ENCODE measurements around the gene NFE2L3. TPM values are rescaled to one million over a fixed set of nuclear protein-coding genes. Genes with fewer than 3 reads are reported as not detected.

NFE2L3 gene
- total and polyA plus RNA-seq, 2 of the 8 experiments (the other 6 are each of a cell fraction or from before 2014, with no cell fraction given): 64.9 to 76.5 TPM

DNA sequence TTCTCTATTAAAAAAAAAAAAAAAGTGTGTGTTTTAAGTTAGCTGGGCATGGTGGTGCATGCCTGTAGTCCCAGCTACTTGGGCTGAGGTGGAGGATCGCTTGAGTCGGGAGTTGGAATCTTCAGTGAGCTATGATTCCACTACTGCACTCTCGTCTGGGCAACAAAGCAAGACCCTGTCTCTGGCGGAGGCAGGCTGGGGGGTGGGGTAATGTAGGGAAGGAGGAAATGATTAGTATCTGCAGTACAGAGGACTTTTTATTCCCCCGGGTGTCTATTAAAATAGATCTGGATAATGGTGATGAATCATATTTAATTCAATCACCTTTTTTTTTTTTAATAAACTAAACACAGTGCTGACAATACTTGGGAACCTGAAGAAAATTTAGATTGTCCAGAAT is 56.0 kb downstream of the NFE2L3 start:
- H2BK15ac ChIP-seq (ENCODE audit: low read length): no peak overlapping the region
- H3K4me1 ChIP-seq (replicated peaks in 1 of 4; ENCODE audit: control insufficient read depth in 3 of 4, insufficient read depth in 4 of 4, low read length in 3 of 4): peaks cover 0 to 6% (median 3%) of the 10 kb centered on the region in 4 experiments; a peak in 3 of 7 replicates
- H3K9me3 ChIP-seq (ENCODE audit: insufficient read depth in 2 of 2, low read depth in 1 of 2, low read length in 1 of 2): no peaks in the 10 kb centered on the region
- H3K4me2 ChIP-seq (ENCODE audit: insufficient read depth in 1 of 2, low read depth in 2 of 2, low read length in 2 of 2): no peak overlapping the region
- no peak overlapping the region for H3K56ac ChIP-seq (replicated peaks; ENCODE audit: insufficient read length, low read depth, low read length)
- ChIA-PET POLR2A (ENCODE audit: partially characterized antibody) (interaction anchor here (0.7 to 17.7 kb wide), 7 partner anchors 11 to 639 kb away, joined by 3 to 442 read pairs (median 5); partner anchors contain the start of genes CBX3 and HNRNPA2B1), CTCF (ENCODE audit: partially characterized antibody) (interaction anchor here (0.8 to 1.9 kb wide), 3 partner anchors 10 to 158 kb away, joined by 4 to 11 read pairs (median 5); no protein-coding TSS in a partner anchor)
- DNase-seq (ENCODE audit: low read depth in 1 of 2, low spot score in 2 of 2) (no peak), FAIRE-seq (no peak)
- no peak overlapping the region for H3K4ac ChIP-seq (replicated peaks; ENCODE audit: insufficient read length, low read depth, low read length)
- H3K79me1 ChIP-seq (ENCODE audit: low read depth, low read length): no peaks in the 10 kb centered on the region
- no peak overlapping the region for H3K27ac ChIP-seq (ENCODE audit: low read depth, low read length)
- H2BK5ac ChIP-seq (ENCODE audit: low read depth, low read length): no peak overlapping the region
- no peak overlapping the region for H3K9ac ChIP-seq (replicated peaks in 1 of 4; ENCODE audit: extremely low read depth in 1 of 4, low read depth in 3 of 4, low read length in 3 of 4)
- H2BK20ac ChIP-seq (ENCODE audit: low read length): no peak overlapping the region
- no peak overlapping the region for H4K8ac ChIP-seq (ENCODE audit: extremely low read depth, insufficient read depth, low read length)
- H3K27me3 ChIP-seq (replicated peaks in 1 of 4; ENCODE audit: control insufficient read depth in 3 of 4, extremely low read depth in 1 of 4, insufficient read depth in 3 of 4, low read length in 3 of 4): no peaks in the 10 kb centered on the region
- peaks cover 26 to 75% of the 10 kb centered on the region in 2 experiments for H3K79me2 ChIP-seq (ENCODE audit: control insufficient read depth in 1 of 2, insufficient read depth in 2 of 2, low read length in 2 of 2)
- no peak overlapping the region for H3K4me3 ChIP-seq (ENCODE audit: extremely low read depth in 1 of 4, insufficient read depth in 2 of 4, low read depth in 3 of 4, low read length in 4 of 4)
- H2BK120ac ChIP-seq (replicated peaks; ENCODE audit: low read depth, low read length): no peak overlapping the region
- H3K23me2 ChIP-seq (ENCODE audit: low read depth, low read length): no peaks in the 10 kb centered on the region
- peaks cover 11 to 16% of the 10 kb centered on the region in 2 experiments for H4K20me1 ChIP-seq (replicated peaks in 1 of 2; ENCODE audit: control insufficient read depth in 1 of 2, insufficient read depth in 2 of 2, low read length in 2 of 2)
- no peak overlapping the region for H3K23ac ChIP-seq (ENCODE audit: insufficient read length)
- no peak overlapping the region for H2BK12ac ChIP-seq (ENCODE audit: low read depth, low read length)
- peaks cover 30 to 76% (median 47%) of the 10 kb centered on the region in 4 experiments for H3K36me3 ChIP-seq (ENCODE audit: control insufficient read depth in 2 of 4, insufficient read depth in 4 of 4, low read length in 3 of 4)
- no peak overlapping the region for H4K5ac ChIP-seq (ENCODE audit: insufficient read length, low read depth, low read length)
- no peak overlapping the region for H3K14ac ChIP-seq (ENCODE audit: insufficient read length)
- H2AK5ac ChIP-seq (ENCODE audit: low read depth, low read length): no peak overlapping the region
- no peak overlapping the region for H3K18ac ChIP-seq (ENCODE audit: extremely low read depth, low read length)
- H4K91ac ChIP-seq (replicated peaks; ENCODE audit: insufficient read length, low read length): no peak overlapping the region
- 93% methylated on average over 5 of the region's 5 CpGs; no CpG with 5 or more reads in 1 of the 2 experiments for WGBS, 2 experiments (ENCODE audit: extremely low coverage in 1 of 2, insufficient coverage in 1 of 2, insufficient read length in 1 of 2, insufficient replicate concordance in 2 of 2, low coverage in 1 of 2, low lambda C conversion rate in 2 of 2, missing lambda C conversion rate in 1 of 2)
- H2AFZ ChIP-seq (ENCODE audit: low read length): no peak overlapping the region
- TF ChIP-seq CBX5 (IDR thresholded peaks at IDR 0.05; ENCODE audit: low read depth, low read length): no peak
- TF ChIP-seq FOSL1 (IDR thresholded peaks at IDR 0.05; ENCODE audit: insufficient read depth, low read depth, low read length): no peak
- TF ChIP-seq ZNF274 (IDR thresholded peaks at IDR 0.05; ENCODE audit: borderline replicate concordance, extremely low read depth, low read length): no peak
- no peak for TF ChIP-seq TBP (IDR thresholded peaks at IDR 0.05; ENCODE audit: low read depth, low read length)
- TF ChIP-seq ATF2 (IDR thresholded peaks at IDR 0.05; ENCODE audit: low read length): no peak
- no peak for TF ChIP-seq YY1 (IDR thresholded peaks at IDR 0.05; ENCODE audit: low read depth, low read length)
- no peak for TF ChIP-seq RNF2 (IDR thresholded peaks at IDR 0.05; ENCODE audit: borderline replicate concordance, low read depth, low read length, missing control alignments, poor library complexity, severe bottlenecking)
- TF ChIP-seq, protein P1, sequence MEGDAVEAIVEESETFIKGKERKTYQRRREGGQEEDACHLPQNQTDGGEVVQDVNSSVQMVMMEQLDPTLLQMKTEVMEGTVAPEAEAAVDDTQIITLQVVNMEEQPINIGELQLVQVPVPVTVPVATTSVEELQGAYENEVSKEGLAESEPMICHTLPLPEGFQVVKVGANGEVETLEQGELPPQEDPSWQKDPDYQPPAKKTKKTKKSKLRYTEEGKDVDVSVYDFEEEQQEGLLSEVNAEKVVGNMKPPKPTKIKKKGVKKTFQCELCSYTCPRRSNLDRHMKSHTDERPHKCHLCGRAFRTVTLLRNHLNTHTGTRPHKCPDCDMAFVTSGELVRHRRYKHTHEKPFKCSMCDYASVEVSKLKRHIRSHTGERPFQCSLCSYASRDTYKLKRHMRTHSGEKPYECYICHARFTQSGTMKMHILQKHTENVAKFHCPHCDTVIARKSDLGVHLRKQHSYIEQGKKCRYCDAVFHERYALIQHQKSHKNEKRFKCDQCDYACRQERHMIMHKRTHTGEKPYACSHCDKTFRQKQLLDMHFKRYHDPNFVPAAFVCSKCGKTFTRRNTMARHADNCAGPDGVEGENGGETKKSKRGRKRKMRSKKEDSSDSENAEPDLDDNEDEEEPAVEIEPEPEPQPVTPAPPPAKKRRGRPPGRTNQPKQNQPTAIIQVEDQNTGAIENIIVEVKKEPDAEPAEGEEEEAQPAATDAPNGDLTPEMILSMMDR (IDR thresholded peaks at IDR 0.05; ENCODE audit: control extremely low read depth in 1 of 3, insufficient read depth in 1 of 3, low read depth in 1 of 3, low read length in 3 of 3): no peak
- TF ChIP-seq SIX5 (IDR thresholded peaks at IDR 0.05; ENCODE audit: low read depth, low read length): no peak
